Mesendoderm (in vitro differentiated cells): ENCODE data around the gene TMED4.

Experiments used
- DNase-seq: peaks from one replicate; pipeline ENCODE4 v3.0.0; 2013
- H2AK5ac ChIP-seq: 2 replicates; pipeline ENCODE4 v1.6.1; 2013; ENCODE audit warnings: low read length, inconsistent platforms
- H2BK120ac ChIP-seq: 2 replicates; pipeline ENCODE4 v1.6.1; 2013; ENCODE audit warnings: low read depth, mild to moderate bottlenecking, low read length, moderate library complexity, mixed read lengths
- H2BK15ac ChIP-seq: replicated peaks from 2 replicates; pipeline ENCODE4 v1.6.1; 2013; ENCODE audit warnings: low read depth, mild to moderate bottlenecking, moderate library complexity
- H2BK5ac ChIP-seq: 2 replicates; pipeline ENCODE4 v1.6.1; 2013; ENCODE audit warnings: low read length, inconsistent platforms
- H3K18ac ChIP-seq: 2 replicates; pipeline ENCODE4 v1.6.1; 2013; ENCODE audit warnings: mild to moderate bottlenecking, low read length, mixed read lengths
- H3K23ac ChIP-seq: one replicate; pipeline ENCODE4 v1.6.1; 2013; ENCODE audit warnings: low read length
- H3K27ac ChIP-seq: 2 replicates; pipeline ENCODE4 v1.5.1; 2013; ENCODE audit warnings: low read depth, mild to moderate bottlenecking, inconsistent platforms, low read length, moderate library complexity
- H3K27me3 ChIP-seq: 2 replicates; pipeline ENCODE4 v1.6.1; 2013; ENCODE audit warnings: low read length, control low read depth, mild to moderate bottlenecking, inconsistent platforms; ENCODE audit not compliant: insufficient read depth, poor library complexity
- H3K36me3 ChIP-seq: 2 replicates; pipeline ENCODE4 v1.6.1; 2013; ENCODE audit warnings: low read length, inconsistent platforms; ENCODE audit not compliant: control insufficient read depth, insufficient read depth
- H3K4ac ChIP-seq: one replicate; pipeline ENCODE4 v1.6.1; 2013; ENCODE audit warnings: low read depth, mild to moderate bottlenecking, low read length, moderate library complexity
- H3K4me1 ChIP-seq: 2 replicates; pipeline ENCODE4 v1.6.1; 2013; ENCODE audit warnings: low read depth, low read length, inconsistent platforms; ENCODE audit not compliant: control insufficient read depth
- H3K4me2 ChIP-seq: 2 replicates; pipeline ENCODE4 v1.6.1; 2013; ENCODE audit warnings: low read length
- H3K4me3 ChIP-seq: 2 replicates; pipeline ENCODE4 v1.5.1; 2013; ENCODE audit warnings: mild to moderate bottlenecking, low read length
- H3K56ac ChIP-seq: one replicate; pipeline ENCODE4 v1.6.1; 2013; ENCODE audit warnings: low read length
- H3K79me1 ChIP-seq: 2 replicates; pipeline ENCODE4 v1.6.1; 2013; ENCODE audit warnings: low read length, inconsistent platforms
- H3K79me2 ChIP-seq: 2 replicates; pipeline ENCODE4 v1.6.1; 2013; ENCODE audit warnings: mild to moderate bottlenecking, low read length; ENCODE audit not compliant: control insufficient read depth, insufficient read depth
- H3K9ac ChIP-seq: 2 replicates; pipeline ENCODE4 v1.6.1; 2013; ENCODE audit warnings: low read length, inconsistent platforms
- H4K5ac ChIP-seq: one replicate; pipeline ENCODE4 v1.6.1; 2013; ENCODE audit warnings: low read length
- H4K8ac ChIP-seq: one replicate; pipeline ENCODE4 v1.6.1; 2013; ENCODE audit warnings: low read depth, mild to moderate bottlenecking, control low read depth, low read length, moderate library complexity
- WGBS: extraction: QIAGEN DNeasy Blood & Tissue Kit; methylation state at CpG from one replicate; pipeline ENCODE4 v1.1.7; 2013; ENCODE audit warnings: low lambda C conversion rate, missing lambda C conversion rate; ENCODE audit not compliant: insufficient coverage; ENCODE audit errors: extremely low coverage; 5-methylcytosine and 5-hydroxymethylcytosine counted together

Gene TMED4

DNA sequence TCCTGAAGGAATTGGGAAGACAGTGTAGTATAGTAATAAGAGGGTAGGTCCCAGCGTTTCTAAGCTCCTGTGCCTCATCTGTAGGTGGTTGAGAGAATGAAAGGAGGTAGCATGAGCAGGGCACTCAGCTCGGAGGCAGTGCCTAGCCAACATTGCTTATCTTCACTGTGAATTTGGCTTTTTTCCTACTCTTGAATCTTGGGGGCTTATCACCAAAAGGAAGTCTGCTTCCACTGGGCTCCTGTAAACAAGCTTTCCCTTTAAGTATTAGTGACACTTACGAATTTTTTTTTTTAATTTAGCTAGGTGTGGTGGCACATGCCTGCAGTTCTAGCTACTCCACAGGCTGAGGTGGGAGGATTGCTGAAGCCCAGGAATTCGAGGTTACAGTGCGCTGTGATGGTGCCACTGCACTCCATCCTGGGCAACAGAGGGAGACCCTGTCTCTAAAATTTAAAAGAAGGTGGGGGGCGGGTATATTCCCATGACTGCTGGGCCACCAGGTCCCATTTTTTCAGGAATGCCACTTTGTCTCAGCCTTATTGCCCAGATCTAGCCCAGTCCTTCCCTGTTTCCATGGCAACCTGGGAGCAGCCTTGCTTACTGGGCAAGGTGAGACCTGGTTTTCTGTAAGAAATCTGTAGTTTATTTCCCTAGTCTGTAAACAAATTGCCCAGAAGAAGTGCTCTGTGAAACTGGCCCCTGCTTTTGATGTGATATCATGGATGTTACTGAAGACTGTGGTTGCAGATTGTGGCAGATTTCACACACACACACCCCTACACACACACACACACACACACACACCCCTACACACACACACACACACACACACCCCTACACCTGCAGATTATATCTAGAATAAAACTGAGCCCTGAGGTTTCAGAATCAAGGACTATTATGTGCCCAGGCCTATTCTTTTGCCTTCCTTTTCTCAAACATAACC is 43.8 kb upstream of the TMED4 start:
- no peak overlapping the region for H3K9ac ChIP-seq
- WGBS: no CpG with 5 or more reads among the region's 6 CpGs
- no peak overlapping the region for H3K27ac ChIP-seq
- DNase-seq: peak; percentile 37
- H3K4me3 ChIP-seq: no peak overlapping the region
- no peak overlapping the region for H2BK5ac ChIP-seq
- no peak overlapping the region for H4K8ac ChIP-seq
- no peak overlapping the region for H3K56ac ChIP-seq
- H3K36me3 ChIP-seq: peaks cover 2% of the 10 kb centered on the region
- H3K4me1 ChIP-seq: no peaks in the 10 kb centered on the region
- H2BK15ac ChIP-seq: no peak overlapping the region
- no peak overlapping the region for H3K4ac ChIP-seq
- peaks cover 16% of the 10 kb centered on the region for H3K79me1 ChIP-seq
- H3K79me2 ChIP-seq: peaks cover 19% of the 10 kb centered on the region
- H2AK5ac ChIP-seq: no peak overlapping the region
- no peak overlapping the region for H3K4me2 ChIP-seq
- H3K18ac ChIP-seq: no peak overlapping the region
- H3K23ac ChIP-seq: no peak overlapping the region
- H2BK120ac ChIP-seq: no peak overlapping the region
- H4K5ac ChIP-seq: no peak overlapping the region
- H3K27me3 ChIP-seq: no peaks in the 10 kb centered on the region

DNA sequence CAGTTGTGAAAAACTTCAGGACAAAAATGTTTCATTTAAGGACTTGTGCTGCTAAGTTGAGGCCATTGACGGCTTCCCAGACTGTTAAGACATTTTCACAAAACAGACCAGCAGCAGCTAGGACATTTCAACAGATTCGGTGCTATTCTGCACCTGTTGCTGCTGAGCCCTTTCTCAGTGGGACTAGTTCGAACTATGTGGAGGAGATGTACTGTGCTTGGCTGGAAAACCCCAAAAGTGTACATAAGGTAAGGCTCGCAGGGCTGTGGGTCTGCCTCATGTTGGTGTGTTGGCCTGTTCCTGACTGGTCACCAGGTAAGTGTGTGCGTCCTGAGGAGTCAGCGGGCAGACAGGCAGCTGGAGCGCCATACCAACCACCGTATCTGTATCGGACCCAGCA is 42.3 kb upstream of the TMED4 start:
- no peaks in the 10 kb centered on the region for H3K27me3 ChIP-seq
- no peak overlapping the region for H3K4ac ChIP-seq
- no peak overlapping the region for H3K18ac ChIP-seq
- no peak overlapping the region for H4K5ac ChIP-seq
- H3K4me1 ChIP-seq: no peaks in the 10 kb centered on the region
- H3K23ac ChIP-seq: no peak overlapping the region
- no peak overlapping the region for H3K56ac ChIP-seq
- no peak overlapping the region for H3K4me3 ChIP-seq
- peaks cover 16% of the 10 kb centered on the region for H3K79me1 ChIP-seq
- H2AK5ac ChIP-seq: no peak overlapping the region
- H2BK5ac ChIP-seq: no peak overlapping the region
- H3K36me3 ChIP-seq: peaks cover 2% of the 10 kb centered on the region
- H3K9ac ChIP-seq: no peak overlapping the region
- H2BK15ac ChIP-seq: no peak overlapping the region
- no peak overlapping the region for H2BK120ac ChIP-seq
- H3K4me2 ChIP-seq: no peak overlapping the region
- peaks cover 27% of the 10 kb centered on the region for H3K79me2 ChIP-seq
- whole genome bisulfite sequencing: no CpG with 5 or more reads among the region's 9 CpGs
- H3K27ac ChIP-seq: no peak overlapping the region
- DNase-seq: no peak
- H4K8ac ChIP-seq: no peak overlapping the region

DNA sequence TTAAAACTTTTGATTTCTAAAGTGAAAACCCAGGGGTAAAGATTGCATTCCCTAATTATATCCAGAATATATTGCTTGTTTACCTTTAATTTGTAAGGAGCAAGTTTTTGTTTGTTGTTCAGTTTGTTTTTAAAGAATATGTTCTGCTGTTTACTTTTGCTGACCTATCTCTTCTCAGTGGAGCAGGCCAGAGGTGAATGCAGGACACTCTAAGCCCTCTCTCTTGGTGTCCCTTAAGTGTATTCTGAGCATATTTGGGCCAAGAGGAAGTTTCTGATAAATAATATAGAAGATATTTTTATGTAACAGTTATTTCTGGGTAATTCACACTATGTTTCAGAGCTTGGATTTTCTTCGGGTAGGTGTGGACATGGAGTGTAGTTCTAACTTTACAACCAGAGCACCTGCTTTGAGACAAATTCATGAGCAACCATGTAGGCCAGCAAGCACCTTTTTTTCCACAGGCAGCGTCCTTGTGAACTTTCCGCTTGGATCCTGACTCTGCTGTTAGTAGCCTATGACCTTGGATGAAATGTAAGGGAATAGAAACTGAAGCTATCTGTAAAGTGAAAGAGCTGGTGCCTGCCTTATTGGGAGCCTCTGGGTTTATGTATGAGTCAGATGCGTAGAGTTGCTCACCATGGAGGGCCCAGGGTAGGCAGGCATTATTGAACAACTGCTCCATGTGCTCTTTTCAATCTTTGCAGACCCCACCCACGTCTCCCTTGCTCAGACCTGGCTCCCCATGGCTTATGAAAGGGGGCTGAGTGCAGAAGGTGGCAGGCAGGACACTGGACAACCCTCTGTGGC is 40.5 kb upstream of the TMED4 start:
- H3K36me3 ChIP-seq: peaks cover 2% of the 10 kb centered on the region
- no peak overlapping the region for H4K8ac ChIP-seq
- no peak overlapping the region for H3K23ac ChIP-seq
- H3K4me2 ChIP-seq: no peak overlapping the region
- DNase-seq: no peak
- no peak overlapping the region for H4K5ac ChIP-seq
- no peak overlapping the region for H2BK5ac ChIP-seq
- no peak overlapping the region for H3K27ac ChIP-seq
- H3K4me1 ChIP-seq: no peaks in the 10 kb centered on the region
- H2BK15ac ChIP-seq: no peak overlapping the region
- no peak overlapping the region for H3K9ac ChIP-seq
- no peak overlapping the region for H2BK120ac ChIP-seq
- H3K79me2 ChIP-seq: peaks cover 39% of the 10 kb centered on the region
- no peak overlapping the region for H2AK5ac ChIP-seq
- WGBS: no CpG with 5 or more reads among the region's 5 CpGs
- no peak overlapping the region for H3K18ac ChIP-seq
- no peak overlapping the region for H3K4ac ChIP-seq
- no peaks in the 10 kb centered on the region for H3K27me3 ChIP-seq
- no peak overlapping the region for H3K56ac ChIP-seq
- peaks cover 19% of the 10 kb centered on the region for H3K79me1 ChIP-seq
- H3K4me3 ChIP-seq: no peak overlapping the region

DNA sequence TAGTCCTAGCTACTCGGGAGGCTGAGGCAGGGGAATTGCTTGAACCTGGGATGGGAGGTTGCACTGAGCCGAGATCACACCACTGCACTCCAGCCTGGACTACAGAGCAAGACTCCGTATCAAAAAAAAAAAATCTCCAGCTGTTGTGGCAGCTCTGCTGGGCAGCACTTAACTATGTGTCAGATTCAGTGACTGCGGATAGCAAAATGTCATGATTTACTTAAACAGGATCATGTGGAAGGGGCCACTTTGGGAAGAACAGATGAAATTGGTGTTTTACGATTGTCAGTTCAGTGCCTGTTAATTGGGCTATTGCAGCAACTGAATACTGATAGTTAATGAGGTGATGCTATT is 39.7 kb upstream of the TMED4 start:
- no peak overlapping the region for H3K18ac ChIP-seq
- no peak overlapping the region for H3K4ac ChIP-seq
- no peak overlapping the region for H3K4me3 ChIP-seq
- no peaks in the 10 kb centered on the region for H3K27me3 ChIP-seq
- H2BK15ac ChIP-seq: no peak overlapping the region
- H4K5ac ChIP-seq: no peak overlapping the region
- H3K36me3 ChIP-seq: peaks cover 2% of the 10 kb centered on the region
- no peak overlapping the region for H3K27ac ChIP-seq
- H4K8ac ChIP-seq: no peak overlapping the region
- no peak overlapping the region for H3K4me2 ChIP-seq
- H2AK5ac ChIP-seq: no peak overlapping the region
- DNase-seq: no peak
- no CpG with 5 or more reads among the region's 5 CpGs for WGBS
- peaks cover 19% of the 10 kb centered on the region for H3K79me1 ChIP-seq
- no peaks in the 10 kb centered on the region for H3K4me1 ChIP-seq
- no peak overlapping the region for H2BK5ac ChIP-seq
- no peak overlapping the region for H3K9ac ChIP-seq
- H3K79me2 ChIP-seq: peaks cover 43% of the 10 kb centered on the region
- no peak overlapping the region for H2BK120ac ChIP-seq
- no peak overlapping the region for H3K56ac ChIP-seq
- H3K23ac ChIP-seq: no peak overlapping the region

DNA sequence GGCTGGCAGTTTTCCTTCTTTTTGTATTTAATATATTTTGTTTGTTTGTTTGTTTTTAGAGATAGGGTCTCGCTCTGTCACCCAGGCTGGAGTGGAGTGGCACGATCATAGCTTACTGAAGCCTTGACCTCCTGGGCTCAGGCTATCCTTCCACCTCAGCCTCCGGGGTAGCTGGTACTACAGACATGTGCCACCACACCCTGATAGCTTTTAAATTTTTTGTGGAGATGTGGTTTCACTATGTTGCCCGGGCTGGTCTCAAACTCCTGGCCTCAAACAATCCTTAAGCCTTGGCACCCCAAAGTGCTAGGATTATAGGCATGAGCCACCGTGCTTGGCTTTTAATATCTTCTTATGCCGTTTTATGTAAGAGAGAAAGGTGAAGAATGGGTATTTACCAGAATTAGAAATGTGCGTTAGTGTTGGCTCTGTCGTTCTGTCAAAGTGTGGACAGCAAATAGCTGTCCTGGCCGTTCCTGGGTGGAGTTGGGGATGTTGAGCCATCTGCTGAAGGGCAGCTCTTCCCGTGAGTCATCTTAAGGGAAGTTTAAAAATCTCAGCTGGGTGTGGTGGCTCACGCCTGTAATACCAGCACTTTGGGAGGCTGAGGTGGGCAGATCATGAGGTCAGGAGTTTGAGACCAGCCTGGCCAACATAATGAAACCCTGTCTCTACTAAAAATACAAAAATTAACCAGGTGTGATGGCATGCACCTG is 39.2 kb upstream of the TMED4 start:
- H4K8ac ChIP-seq: no peak overlapping the region
- H3K4me2 ChIP-seq: no peak overlapping the region
- no peak overlapping the region for H2AK5ac ChIP-seq
- DNase-seq: no peak
- H3K18ac ChIP-seq: no peak overlapping the region
- H3K9ac ChIP-seq: no peak overlapping the region
- H4K5ac ChIP-seq: no peak overlapping the region
- H3K56ac ChIP-seq: no peak overlapping the region
- peaks cover 44% of the 10 kb centered on the region for H3K79me2 ChIP-seq
- H3K4me1 ChIP-seq: no peaks in the 10 kb centered on the region
- H3K27ac ChIP-seq: no peak overlapping the region
- no peak overlapping the region for H3K4me3 ChIP-seq
- H2BK15ac ChIP-seq: no peak overlapping the region
- H3K4ac ChIP-seq: no peak overlapping the region
- H2BK120ac ChIP-seq: no peak overlapping the region
- no peak overlapping the region for H2BK5ac ChIP-seq
- H3K27me3 ChIP-seq: no peaks in the 10 kb centered on the region
- no peak overlapping the region for H3K23ac ChIP-seq
- H3K36me3 ChIP-seq: peaks cover 2% of the 10 kb centered on the region
- no CpG with 5 or more reads among the region's 11 CpGs for WGBS
- peaks cover 20% of the 10 kb centered on the region for H3K79me1 ChIP-seq
